Measurements from ENCODE around the gene RHOF. TPM values are rescaled to one million over a fixed set of nuclear protein-coding genes. Genes with fewer than 3 reads are reported as not detected.

Gene RHOF
- total RNA-seq, 1 experiment from 2014 or later: 71.8 TPM

GRCh38 chr12:121780429-121780828 is 13.1 kb downstream of the RHOF start:
- BruUV-seq (replicated peaks): no TSS peak
- no peak for DNase-seq (ENCODE audit: low read depth, low spot score)
- no peak for ATAC-seq
- ChIA-PET POLR2A (interaction anchor here (0.6 kb wide), 1 partner anchor 90 kb away, joined by 7 read pairs; no protein-coding TSS in a partner anchor), CTCF (interaction anchor here (2.9 kb wide), 1 partner anchor 13 kb away, joined by 18 read pairs; the partner anchor contains the start of gene RHOF)
- in situ Hi-C loops (cut with HindIII; ENCODE audit: low pct_unique_long_range_greater_than_20kb, low sequenced_read_pairs) (no loop called here), intact Hi-C loops (cut with micrococcal nuclease; ENCODE audit: unreplicated experiment) (no loop called here)
- Histone ChIP-seq H3K36me3 (ENCODE audit: control insufficient read depth, insufficient read depth, low read length) (peaks cover 4% of the 10 kb centered on the region), H3K4me3 (ENCODE audit: low read depth in 2 of 2, low read length in 2 of 2) (no peak overlapping the region), H3K4me1 (ENCODE audit: control insufficient read depth, insufficient read depth, low read length) (peaks cover 40% of the 10 kb centered on the region), H3K27me3 (ENCODE audit: control insufficient read depth, insufficient read depth, low read length) (no peaks in the 10 kb centered on the region), H3K27ac (ENCODE audit: low read length) (no peak overlapping the region), H3K9me3 (ENCODE audit: control insufficient read depth, insufficient read depth, low read depth, low read length) (no peaks in the 10 kb centered on the region)
- no peak for TF ChIP-seq CTCF (IDR thresholded peaks at IDR 0.05)
- TF ChIP-seq REST (IDR thresholded peaks at IDR 0.05; ENCODE audit: insufficient read depth in 1 of 2, low read depth in 2 of 2, low read length in 1 of 2): no peak
- no peak for TF ChIP-seq POLR2AphosphoS5 (IDR thresholded peaks at IDR 0.05; ENCODE audit: low read depth, low read length)
- TF ChIP-seq SIN3A (IDR thresholded peaks at IDR 0.05; ENCODE audit: borderline replicate concordance, insufficient read depth, low read depth, low read length): no peak
- TF ChIP-seq TCF7L2 (IDR thresholded peaks at IDR 0.05; ENCODE audit: low read depth, low read length): no peak

- CTCF ChIA-PET: no interaction called here
- Histone ChIP-seq H3K4me1 (ENCODE audit: control insufficient read depth, insufficient read depth, low read length) (peaks cover 41% of the 10 kb centered on the region), H3K27ac (ENCODE audit: low read length) (no peak overlapping the region), H3K27me3 (ENCODE audit: control insufficient read depth, insufficient read depth, low read length) (no peaks in the 10 kb centered on the region), H3K9me3 (ENCODE audit: control insufficient read depth, insufficient read depth, low read depth, low read length) (no peaks in the 10 kb centered on the region), H3K4me3 (ENCODE audit: low read depth in 2 of 2, low read length in 2 of 2) (no peak overlapping the region), H3K36me3 (ENCODE audit: control insufficient read depth, insufficient read depth, low read length) (peaks cover 4% of the 10 kb centered on the region)
- no TSS peak for BruUV-seq (replicated peaks)
- intact Hi-C loops (cut with micrococcal nuclease; ENCODE audit: unreplicated experiment): no loop called here
- POLR2A ChIA-PET: no interaction called here
- in situ Hi-C loops (cut with HindIII; ENCODE audit: low pct_unique_long_range_greater_than_20kb, low sequenced_read_pairs): no loop called here
- DNase-seq (ENCODE audit: low read depth, low spot score) (no peak), ATAC-seq (no peak)
- TF ChIP-seq CTCF (IDR thresholded peaks at IDR 0.05) (no peak), REST (IDR thresholded peaks at IDR 0.05; ENCODE audit: insufficient read depth in 1 of 2, low read depth in 2 of 2, low read length in 1 of 2) (no peak), SIN3A (IDR thresholded peaks at IDR 0.05; ENCODE audit: borderline replicate concordance, insufficient read depth, low read depth, low read length) (no peak; the same call in 1 of the 2 replicates), POLR2AphosphoS5 (IDR thresholded peaks at IDR 0.05; ENCODE audit: low read depth, low read length) (no peak), TCF7L2 (IDR thresholded peaks at IDR 0.05; ENCODE audit: low read depth, low read length) (no peak)
Measured at GRCh38 chr12:121779422-121779895, 14.0 kb downstream of the RHOF start.
